BJ (cell line): ENCODE data around the gene BPIFB6. TPM values are rescaled to one million over a fixed set of nuclear protein-coding genes. Genes with fewer than 3 reads are reported as not detected.

ENCODE experiments used
- CTCF ChIA-PET: fragments of 350-600 bp; formaldehyde crosslinking; extraction: SDS; loops from one replicate; lab custom pipeline; 2021; ENCODE audit warnings: antibody characterized with exemption, inconsistent platforms; lab: Yijun Ruan, JAX
- POLR2A ChIA-PET: fragments of 300-600 bp; sonication (Branson Sonifier 250); formaldehyde crosslinking; extraction: SDS; loops from one replicate; lab custom pipeline; 2021; ENCODE audit warnings: antibody characterized with exemption; lab: Charles Lee
- DNase-seq: peaks from one replicate; pipeline ENCODE4 v3.0.0-alpha.2; 2011; ENCODE audit warnings: low read depth
- H3K27me3 ChIP-seq: 2 replicates; pipeline ENCODE4 v1.6.0; 2011; ENCODE audit warnings: low read length; ENCODE audit not compliant: control insufficient read depth, insufficient read depth
- H3K36me3 ChIP-seq: 2 replicates; pipeline ENCODE4 v1.5.1; 2011; ENCODE audit warnings: low read length; ENCODE audit not compliant: control insufficient read depth, insufficient read depth
- H3K4me3 ChIP-seq: 2 replicates; pipeline ENCODE4 v1.5.1; 2011; ENCODE audit warnings: low read depth, mild to moderate bottlenecking, control low read depth, low read length
- CTCF ChIP-seq: IDR thresholded peaks from 2 replicates; pipeline ENCODE4 v1.5.1; 2011; ENCODE audit warnings: low read depth, mild to moderate bottlenecking, control low read depth, inconsistent platforms, low read length, moderate library complexity; ENCODE audit not compliant: insufficient read depth
- polyA plus RNA-seq: library from polyadenylated mRNA; depleted of rRNA; stranded (reverse); fragments of >200 nt; gene quantifications from 2 replicates; pipeline ENCODE4 v1.2.3, GENCODE V29; 2011

Gene BPIFB6
- polyA plus RNA-seq, 1 experiment, result not detected

DNA sequence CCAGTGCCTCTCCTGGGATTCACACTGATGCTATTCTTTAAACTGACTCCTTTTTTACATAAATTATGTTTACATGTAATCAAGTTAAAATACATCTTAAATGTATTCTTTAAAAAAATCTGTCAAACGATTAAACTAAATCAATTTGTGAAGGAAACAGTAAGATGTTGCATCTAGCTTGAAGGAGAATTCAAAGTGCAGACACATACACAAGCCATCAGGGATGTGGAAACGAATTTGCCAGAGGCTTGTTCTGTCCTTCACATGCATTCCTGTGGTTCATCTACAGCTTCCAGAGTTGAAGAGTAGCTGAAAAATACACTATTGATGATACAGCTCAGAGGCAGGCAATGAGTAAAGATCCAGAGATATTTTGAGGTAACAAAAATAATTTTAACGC lies 15.0 kb downstream of the BPIFB6 start:
- H3K4me3 ChIP-seq, result no peak overlapping the region
- DNase-seq, result no peak
- no peaks in the 10 kb centered on the region for H3K36me3 ChIP-seq
- no peak for TF ChIP-seq CTCF
- CTCF ChIA-PET, result no interaction called here
- no peaks in the 10 kb centered on the region; the same call in 1 of the 2 replicates for H3K27me3 ChIP-seq
- POLR2A ChIA-PET, result no interaction called here

- no peak for DNase-seq
- ChIA-PET POLR2A (no interaction called here), CTCF (no interaction called here)
Measured at GRCh38 chr20:33051333-33051732, 19.9 kb downstream of the BPIFB6 start.

GRCh38 chr20:33053291-33054106 lies 22.1 kb downstream of the BPIFB6 start, which contains the start of gene BPIFB3:
Gene BPIFB3, plus strand, starts transcription at chr20:33053903. Its CDS starts 1,533 bp downstream, at chr20:33055436.
- DNase-seq, result no peak
- Histone ChIP-seq H3K36me3 (no peaks in the 10 kb centered on the region), H3K4me3 (no peak within 1 kb of the TSS), H3K27me3 (no peaks in the 10 kb centered on the region; the same call in 1 of the 2 replicates)
- POLR2A ChIA-PET, result no interaction called here
- CTCF ChIA-PET, result no interaction called here
- TF ChIP-seq CTCF, result no peak

More at GRCh38 chr20:33051333-33051732, 19.9 kb downstream of the BPIFB6 start:
- Histone ChIP-seq H3K4me3 (no peak overlapping the region), H3K36me3 (no peaks in the 10 kb centered on the region), H3K27me3 (no peaks in the 10 kb centered on the region; the same call in 1 of the 2 replicates)
- no peak for TF ChIP-seq CTCF

GRCh38 chr20:33054381-33054780 lies 22.9 kb downstream of the BPIFB6 start:
- CTCF ChIA-PET, result no interaction called here

DNA sequence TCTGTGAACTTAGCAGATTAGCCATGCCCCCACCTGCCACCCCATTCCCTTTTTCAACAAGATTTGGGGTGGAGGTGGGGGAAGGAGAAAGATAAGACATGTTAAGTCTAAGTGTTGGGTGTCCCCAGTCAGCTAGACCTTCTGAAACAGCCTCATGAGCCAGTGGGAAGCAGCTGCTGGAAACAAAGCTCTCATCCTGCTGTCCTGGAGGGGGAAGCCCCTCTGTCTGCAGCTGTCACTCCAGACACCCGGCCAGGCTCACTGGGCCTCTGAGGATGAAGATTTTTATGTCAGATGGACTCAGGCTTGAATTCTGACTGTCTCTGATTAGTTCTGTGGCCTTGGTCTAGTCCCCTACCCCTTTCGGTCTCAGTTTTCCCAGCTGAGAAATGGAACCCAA lies 23.3 kb downstream of the BPIFB6 start:
- ChIA-PET CTCF (no interaction called here), POLR2A (no interaction called here)
- no peaks in the 10 kb centered on the region for H3K36me3 ChIP-seq
- DNase-seq, result no peak
- no peak overlapping the region for H3K4me3 ChIP-seq
- H3K27me3 ChIP-seq, result no peaks in the 10 kb centered on the region
- no peak for TF ChIP-seq CTCF

More at GRCh38 chr20:33054381-33054780, 22.9 kb downstream of the BPIFB6 start:
- no peaks in the 10 kb centered on the region; the same call in 1 of the 2 replicates for H3K27me3 ChIP-seq
- no peak for DNase-seq
- no peaks in the 10 kb centered on the region for H3K36me3 ChIP-seq
- TF ChIP-seq CTCF, result no peak
- POLR2A ChIA-PET, result no interaction called here
- H3K4me3 ChIP-seq, result no peak overlapping the region
